ENCODE data around the gene KCTD18.

The KCTD18 gene

GRCh38 chr2:200455958-200456421, 53.9 kb downstream of the KCTD18 start:
- no peak for DNase-seq (ENCODE audit: low read depth in 2 of 3, low spot score in 2 of 3)

- no peak for DNase-seq (ENCODE audit: low read depth in 2 of 3, low spot score in 2 of 3)
Observed at GRCh38 chr2:200454927-200455801, 54.7 kb downstream of the KCTD18 start.

GRCh38 chr2:200453853-200454534, 55.9 kb downstream of the KCTD18 start:
- DNase-seq (ENCODE audit: low read depth in 2 of 3, low spot score in 2 of 3): no peak

- no peak for DNase-seq (ENCODE audit: low read depth in 2 of 3, low spot score in 2 of 3)
Observed at GRCh38 chr2:200453142-200453852, 56.6 kb downstream of the KCTD18 start.

- DNase-seq (ENCODE audit: low read depth in 2 of 3, low spot score in 2 of 3): no peak
Observed at GRCh38 chr2:200452377-200452776, 57.5 kb downstream of the KCTD18 start.

- DNase-seq (ENCODE audit: low read depth in 2 of 3, low spot score in 2 of 3): no peak
Observed at GRCh38 chr2:200451511-200451910, 58.4 kb downstream of the KCTD18 start.

- DNase-seq (ENCODE audit: low read depth in 2 of 3, low spot score in 2 of 3): no peak
Observed at GRCh38 chr2:200450288-200450687, 59.6 kb downstream of the KCTD18 start.

GRCh38 chr2:200449149-200449548, 60.7 kb downstream of the KCTD18 start:
- no peak for DNase-seq (ENCODE audit: low read depth in 2 of 3, low spot score in 2 of 3)

GRCh38 chr2:200448455-200448854, 61.4 kb downstream of the KCTD18 start:
- DNase-seq (ENCODE audit: low read depth in 2 of 3, low spot score in 2 of 3): no peak

GRCh38 chr2:200447139-200447855, 62.6 kb downstream of the KCTD18 start:
- no peak for DNase-seq (ENCODE audit: low read depth in 2 of 3, low spot score in 2 of 3)

- DNase-seq (ENCODE audit: low read depth in 2 of 3, low spot score in 2 of 3): no peak
Observed at GRCh38 chr2:200446612-200447011, 63.3 kb downstream of the KCTD18 start.

- no peak for DNase-seq (ENCODE audit: low read depth in 2 of 3, low spot score in 2 of 3)
Observed at GRCh38 chr2:200445284-200445683, 64.6 kb downstream of the KCTD18 start.

GRCh38 chr2:200444530-200444929, 65.3 kb downstream of the KCTD18 start:
- no peak for DNase-seq (ENCODE audit: low read depth in 2 of 3, low spot score in 2 of 3)

GRCh38 chr2:200443916-200444315, 66.0 kb downstream of the KCTD18 start:
- no peak for DNase-seq (ENCODE audit: low read depth in 2 of 3, low spot score in 2 of 3)

GRCh38 chr2:200443376-200443775, 66.5 kb downstream of the KCTD18 start:
- no peak for DNase-seq (ENCODE audit: low read depth in 2 of 3, low spot score in 2 of 3)

GRCh38 chr2:200442471-200442870, 67.4 kb downstream of the KCTD18 start:
- DNase-seq (ENCODE audit: low read depth in 2 of 3, low spot score in 2 of 3): no peak

- DNase-seq (ENCODE audit: low read depth in 2 of 3, low spot score in 2 of 3): no peak
Observed at GRCh38 chr2:200439981-200440380, 69.9 kb downstream of the KCTD18 start.
